Prostate gland (tissue), 2 donors: ENCODE data around the gene RSPH4A.

ENCODE experiments used
- CTCF ChIP-seq, 4 experiments: fragments of 200-600 bp in 2 of 4; fragments of 450-650 bp in 2 of 4; sonication (generic) in 2 of 4; IDR thresholded peaks; 1 replicate in 3 of 4; 2 replicates in 1 of 4; pipeline ENCODE4 v1.5.1; 2016 to 2019; ENCODE audit warnings: antibody characterized with exemption in 4 of 4, mild to moderate bottlenecking in 2 of 4, moderate library complexity in 2 of 4
- POLR2A ChIP-seq: fragments of 450-650 bp; IDR thresholded peaks from one replicate; pipeline ENCODE4 v1.6.1; 2016; ENCODE audit warnings: antibody characterized with exemption, mild to moderate bottlenecking
- POLR2AphosphoS5 ChIP-seq: sonication (generic); formaldehyde crosslinking; IDR thresholded peaks from one replicate; pipeline ENCODE4 v1.6.1; 2017; ENCODE audit warnings: antibody characterized with exemption

DNA sequence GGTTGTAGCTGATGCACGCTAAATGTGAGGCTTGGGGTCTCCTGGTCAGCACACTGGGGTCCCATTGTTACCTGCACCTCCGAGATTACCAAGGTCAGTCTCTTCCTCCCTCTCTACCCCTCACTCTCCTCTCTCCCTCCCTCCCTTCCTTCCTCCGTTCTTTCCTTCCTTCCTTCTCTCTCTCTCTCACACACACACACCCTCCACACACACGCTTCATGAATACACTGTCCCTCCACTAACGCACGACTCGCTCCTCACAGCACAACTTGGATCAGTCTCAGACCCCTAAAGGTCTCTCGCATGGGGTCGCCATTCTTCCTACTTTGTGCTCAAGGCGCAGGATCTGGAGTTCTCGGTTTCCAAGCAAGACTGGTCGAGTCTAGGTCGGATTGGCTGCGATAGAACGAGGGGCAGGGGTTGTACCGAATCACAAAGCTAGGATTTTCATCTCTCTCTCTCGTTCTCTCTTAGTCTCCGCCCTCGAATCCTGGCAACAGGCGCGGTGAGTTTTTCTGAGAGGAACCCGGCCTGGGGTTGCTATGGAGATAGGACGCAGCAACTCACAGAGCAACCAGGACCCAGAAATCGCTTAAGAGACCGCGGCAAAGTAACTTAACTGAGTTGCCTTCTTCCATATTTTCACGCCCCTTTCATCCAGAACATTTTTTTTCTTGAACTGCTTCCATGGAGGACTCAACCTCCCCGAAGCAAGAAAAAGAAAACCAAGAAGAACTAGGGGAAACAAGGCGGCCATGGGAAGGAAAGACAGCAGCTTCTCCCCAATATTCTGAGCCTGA is at the start of gene RSPH4A:
- TF ChIP-seq POLR2A, result no peak
- TF ChIP-seq POLR2AphosphoS5, result peak; percentile 58
- peak in 1 of 4 experiments; percentile 20 for TF ChIP-seq CTCF (IDR thresholded peaks at IDR 0.05)
